GM23248 (cell line): Measurements from ENCODE around the gene SART1. TPM values are rescaled to one million over a fixed set of nuclear protein-coding genes. Genes with fewer than 3 reads are reported as not detected.
A peak's percentile ranks its signal among the peaks of the same experiment; 100 is the strongest.

Source experiments
- DNase-seq: peaks from one replicate; pipeline ENCODE4 v3.0.0-alpha.2; 2015
- H2AFZ ChIP-seq: fragments of 200-600 bp; sonication (generic); 2 replicates; pipeline ENCODE4 v1.6.1; 2016; ENCODE audit warnings: antibody characterized with exemption
- H3F3A ChIP-seq: fragments of 200-600 bp; sonication (generic); 2 replicates; pipeline ENCODE4 v1.6.1; 2016; ENCODE audit warnings: mild to moderate bottlenecking, antibody characterized with exemption, mixed run types; ENCODE audit not compliant: insufficient read depth
- H3K27ac ChIP-seq: fragments of 200-600 bp; sonication (generic); 2 replicates; pipeline ENCODE4 v1.5.1; 2016; ENCODE audit warnings: mild to moderate bottlenecking
- H3K27me3 ChIP-seq: fragments of 200-600 bp; sonication (generic); replicated peaks from 2 replicates; pipeline ENCODE4 v1.6.1; 2016; ENCODE audit warnings: mild to moderate bottlenecking; ENCODE audit not compliant: insufficient read depth
- H3K36me3 ChIP-seq: fragments of 200-600 bp; sonication (generic); 2 replicates; pipeline ENCODE4 v1.6.1; 2016; ENCODE audit warnings: low read depth, mild to moderate bottlenecking
- H3K4me1 ChIP-seq: fragments of 200-600 bp; sonication (generic); 2 replicates; pipeline ENCODE4 v1.6.1; 2016; ENCODE audit warnings: mild to moderate bottlenecking; ENCODE audit not compliant: insufficient read depth
- H3K4me2 ChIP-seq: fragments of 200-600 bp; sonication (generic); one replicate; pipeline ENCODE4 v1.6.1; 2016; ENCODE audit warnings: mild to moderate bottlenecking; ENCODE audit not compliant: unreplicated experiment
- H3K4me3 ChIP-seq: fragments of 200-600 bp; sonication (generic); 2 replicates; pipeline ENCODE4 v1.5.1; 2016; ENCODE audit warnings: mild to moderate bottlenecking
- H3K79me2 ChIP-seq: fragments of 200-600 bp; sonication (generic); 2 replicates; pipeline ENCODE4 v1.6.1; 2016; ENCODE audit warnings: mild to moderate bottlenecking; ENCODE audit not compliant: insufficient read depth
- H3K9ac ChIP-seq: fragments of 200-600 bp; sonication (generic); 2 replicates; pipeline ENCODE4 v1.6.1; 2016; ENCODE audit warnings: mild to moderate bottlenecking
- H3K9me2 ChIP-seq: fragments of 200-600 bp; sonication (generic); 2 replicates; pipeline ENCODE4 v1.6.1; 2016; ENCODE audit warnings: mixed run types, mild to moderate bottlenecking, moderate library complexity; ENCODE audit not compliant: insufficient read depth
- H3K9me3 ChIP-seq: fragments of 200-600 bp; sonication (generic); one replicate; pipeline ENCODE4 v1.6.1; 2017; ENCODE audit warnings: low read depth
- H4K20me1 ChIP-seq: fragments of 200-600 bp; sonication (generic); 2 replicates; pipeline ENCODE4 v1.6.0; 2016; ENCODE audit not compliant: insufficient read depth
- EZH2 ChIP-seq: fragments of 200-600 bp; sonication (generic); IDR thresholded peaks from 2 replicates; pipeline ENCODE4 v1.6.1; 2018; ENCODE audit warnings: antibody characterized with exemption, mild to moderate bottlenecking; ENCODE audit not compliant: insufficient read depth, poor library complexity, severe bottlenecking
- EZH2phosphoT487 ChIP-seq: fragments of 200-600 bp; sonication (generic); IDR thresholded peaks from 2 replicates; pipeline ENCODE4 v1.6.1; 2018; ENCODE audit warnings: antibody characterized with exemption, moderate library complexity, mild to moderate bottlenecking, low read depth; ENCODE audit not compliant: insufficient read depth
- WGBS, 2 experiments: methylation state at CpG; one replicate each; pipeline ENCODE4 v1.1.6; 2015 to 2017; ENCODE audit warnings: low lambda C conversion rate in 2 of 2, low coverage in 1 of 2; ENCODE audit errors: missing lambda C conversion rate in 2 of 2; 5-methylcytosine and 5-hydroxymethylcytosine counted together
- in situ Hi-C: fragments of 300-500 bp; cut with MboI; formaldehyde crosslinking; loops from 2 replicates; pipeline ENCODE4 v1.15.0; 2020
- polyA plus RNA-seq: library from polyadenylated mRNA; unstranded; fragments of >200 nt; fragmentation: Nextera tagmentation; extraction: Ambion mirVana; gene quantifications from 2 replicates; pipeline ENCODE4 v1.2.1, GENCODE V29; 2016
- total RNA-seq: library from RNA; depleted of rRNA; stranded (reverse); fragments of >200 nt; shearing (Covaris generic); gene quantifications from 2 replicates; pipeline ENCODE4 v1.2.3, GENCODE V29; 2014

The SART1 gene
- total and polyA plus RNA-seq, 2 experiments from 2014 or later, result 27.7 to 48.6 TPM

DNA sequence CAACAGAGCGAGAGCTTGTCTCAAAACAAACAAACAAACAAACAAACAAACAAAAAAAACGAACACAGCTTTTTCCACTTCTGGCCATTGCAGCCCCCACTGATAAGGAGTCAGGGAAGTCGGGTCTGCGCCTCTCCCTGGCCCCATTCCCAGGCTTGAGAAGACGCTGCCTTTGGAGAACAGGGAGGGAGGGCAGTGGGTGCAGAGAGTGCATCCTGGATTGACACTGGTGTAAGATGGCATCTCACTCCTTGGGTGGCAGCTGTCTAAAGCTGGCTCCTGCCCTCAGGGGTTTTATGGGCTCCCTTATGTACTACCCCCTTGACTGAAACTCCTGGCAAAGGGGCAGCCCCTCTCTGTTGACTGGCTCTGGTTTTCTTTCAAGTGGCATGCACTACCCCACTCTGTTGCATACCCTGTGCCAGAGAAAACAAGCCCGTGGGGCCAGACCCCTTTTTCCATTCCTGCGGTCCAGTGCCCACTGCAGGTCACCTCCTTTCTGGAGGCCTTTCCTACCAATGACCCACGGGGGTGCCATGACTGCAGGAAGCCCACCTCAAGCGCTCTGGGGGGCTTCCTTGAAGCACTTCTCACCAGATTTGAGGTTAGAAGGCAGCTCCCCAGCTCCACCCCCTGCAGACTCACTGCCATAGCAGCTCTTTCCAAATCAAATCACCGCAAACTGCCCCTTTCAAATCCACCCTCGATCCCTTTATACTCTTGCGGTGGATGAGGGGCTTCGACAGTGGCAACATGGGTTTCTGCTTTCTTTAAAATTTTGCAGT lies 29.6 kb upstream of the SART1 start:
- H3K9ac ChIP-seq, result no peak overlapping the region
- H2AFZ ChIP-seq, result no peak overlapping the region; the same call in 1 of the 2 replicates
- no peaks in the 10 kb centered on the region for H3K36me3 ChIP-seq
- no peak overlapping the region for H3K4me2 ChIP-seq
- WGBS, 2 experiments, result 52 to 55% methylated on average over 13 of the region's 13 CpGs
- H3K4me3 ChIP-seq, result no peak overlapping the region
- TF ChIP-seq EZH2, result no peak
- TF ChIP-seq EZH2phosphoT487, result no peak
- H3K79me2 ChIP-seq, result no peaks in the 10 kb centered on the region
- H3K27me3 ChIP-seq, result no peaks in the 10 kb centered on the region
- no peaks in the 10 kb centered on the region for H3K9me3 ChIP-seq
- no peak for DNase-seq
- peaks cover 14% of the 10 kb centered on the region for H3F3A ChIP-seq
- H4K20me1 ChIP-seq, result no peaks in the 10 kb centered on the region
- no peaks in the 10 kb centered on the region for H3K4me1 ChIP-seq
- no peak overlapping the region for H3K27ac ChIP-seq
- no peaks in the 10 kb centered on the region for H3K9me2 ChIP-seq
- in situ Hi-C loops, result no loop called here

DNA sequence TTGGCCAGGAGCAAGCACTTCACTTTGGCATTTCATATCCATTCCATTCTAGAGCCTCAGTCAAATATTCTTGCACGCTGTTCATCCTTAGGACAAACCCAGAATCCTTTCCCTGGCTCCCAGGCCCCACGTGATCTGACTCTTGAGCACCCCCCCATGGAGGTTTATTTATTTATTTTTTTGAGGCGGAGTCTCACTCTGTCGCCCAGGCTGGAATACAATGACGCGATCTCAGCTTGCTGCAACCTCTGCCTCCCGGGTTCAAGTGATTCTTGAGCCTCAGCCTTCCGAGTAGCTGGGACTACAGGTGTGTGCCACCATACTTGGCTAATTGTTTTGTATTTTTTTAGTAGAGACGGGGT lies 29.0 kb upstream of the SART1 start:
- Histone ChIP-seq H3K27me3 (no peaks in the 10 kb centered on the region), H3K4me1 (no peaks in the 10 kb centered on the region), H3F3A (peaks cover 8% of the 10 kb centered on the region; the same call in 1 of the 2 replicates), H3K9ac (no peak overlapping the region), H2AFZ (peak overlapping the region; percentile 62; the same call in 1 of the 2 replicates), H3K9me2 (no peaks in the 10 kb centered on the region), H4K20me1 (no peaks in the 10 kb centered on the region), H3K4me2 (no peak overlapping the region), H3K79me2 (no peaks in the 10 kb centered on the region), H3K4me3 (no peak overlapping the region), H3K9me3 (no peaks in the 10 kb centered on the region), H3K27ac (no peak overlapping the region), H3K36me3 (no peaks in the 10 kb centered on the region)
- 24 to 25% methylated on average over 9 of the region's 9 CpGs for WGBS, 2 experiments
- DNase-seq, result peak; percentile 65
- in situ Hi-C loops, result no loop called here
- no peak for TF ChIP-seq EZH2

GRCh38 chr11:65934014-65934413 lies 27.5 kb upstream of the SART1 start:
- H3K4me3 ChIP-seq, result no peak overlapping the region
- no peaks in the 10 kb centered on the region for H3K9me2 ChIP-seq
- H3K9me3 ChIP-seq, result no peaks in the 10 kb centered on the region
- no peak overlapping the region for H3K27ac ChIP-seq
- no peaks in the 10 kb centered on the region for H4K20me1 ChIP-seq
- TF ChIP-seq EZH2 (no peak), EZH2phosphoT487 (no peak)
- H3F3A ChIP-seq, result peaks cover 4% of the 10 kb centered on the region; the same call in 1 of the 2 replicates
- H3K36me3 ChIP-seq, result no peaks in the 10 kb centered on the region
- no peaks in the 10 kb centered on the region for H3K27me3 ChIP-seq
- in situ Hi-C loops, result no loop called here
- H3K4me2 ChIP-seq, result no peak overlapping the region
- H3K79me2 ChIP-seq, result no peaks in the 10 kb centered on the region
- no peak overlapping the region for H2AFZ ChIP-seq
- no peaks in the 10 kb centered on the region for H3K4me1 ChIP-seq
- DNase-seq, result no peak
- H3K9ac ChIP-seq, result no peak overlapping the region
- WGBS, 2 experiments, result 70 to 76% methylated on average over 4 of the region's 4 CpGs

GRCh38 chr11:65937766-65938165 lies 23.8 kb upstream of the SART1 start:
- in situ Hi-C loops, result no loop called here
- no peak overlapping the region for H3K9ac ChIP-seq
- WGBS, 2 experiments, result 43 to 44% methylated on average over 4 of the region's 4 CpGs

More at GRCh38 chr11:65937766-65938165, 23.8 kb upstream of the SART1 start:
- Histone ChIP-seq H3K79me2 (no peaks in the 10 kb centered on the region), H3K27me3 (no peaks in the 10 kb centered on the region), H3K9me3 (no peaks in the 10 kb centered on the region), H3K36me3 (no peaks in the 10 kb centered on the region), H4K20me1 (no peaks in the 10 kb centered on the region), H3K9me2 (no peaks in the 10 kb centered on the region), H3K27ac (no peak overlapping the region), H3K4me1 (peaks cover 22% of the 10 kb centered on the region), H3F3A (peaks cover 24% of the 10 kb centered on the region), H2AFZ (no peak overlapping the region), H3K4me2 (no peak overlapping the region), H3K4me3 (no peak overlapping the region)
- TF ChIP-seq EZH2phosphoT487 (no peak), EZH2 (no peak)
- no peak for DNase-seq
